IPS-11a (cell line): ENCODE data around the gene FIG4.
"Not testable (repeated sequence)": the region's sequence is repeated elsewhere in the genome, so short reads cannot be mapped to it uniquely, and the experiment has no call there.

Source experiments
- H3K4me3 ChIP-seq: one replicate; pipeline ENCODE4 v1.5.1; 2013; ENCODE audit warnings: low read depth, low read length, control low read depth

FIG4 gene

DNA sequence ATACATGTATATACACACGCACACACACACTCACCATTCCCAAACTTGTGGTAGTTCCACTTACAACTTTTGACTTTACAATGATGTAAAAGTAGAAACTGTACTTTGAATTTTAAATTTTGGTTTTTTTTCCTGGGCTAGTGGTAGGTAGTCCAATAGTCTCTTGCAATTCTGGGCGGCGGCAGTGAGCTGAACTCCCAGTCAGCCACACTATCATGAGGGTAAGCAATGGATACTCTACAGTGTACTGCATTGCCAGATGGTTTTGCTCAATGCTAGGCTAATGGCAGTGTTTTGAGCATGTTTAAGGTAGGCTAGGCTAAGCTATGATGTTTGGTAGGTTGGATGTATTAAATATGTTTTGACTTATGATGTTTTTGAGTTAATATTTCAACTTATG lies 150.8 kb downstream of the FIG4 start:
- no peak overlapping the region for H3K4me3 ChIP-seq

DNA sequence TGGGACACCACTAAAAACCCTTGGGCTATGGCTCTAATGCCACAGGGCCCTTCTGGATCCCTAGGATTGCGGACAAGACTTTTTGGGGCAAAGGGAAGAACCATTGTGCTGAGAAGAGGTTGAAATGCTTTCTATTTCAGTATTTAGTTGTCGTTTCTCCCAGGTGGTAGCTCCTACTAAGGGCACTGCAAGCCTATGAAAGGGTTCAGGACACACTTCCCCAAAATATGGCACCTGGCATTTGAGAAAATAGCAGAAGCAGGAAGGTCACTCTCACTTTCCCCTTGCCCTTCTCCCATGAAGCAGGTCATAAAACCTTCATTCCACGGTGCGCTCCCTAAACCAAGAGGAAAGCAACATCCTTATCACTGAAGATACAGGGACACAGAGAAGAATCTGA lies 161.6 kb downstream of the FIG4 start:
- H3K4me3 ChIP-seq = no peak overlapping the region

DNA sequence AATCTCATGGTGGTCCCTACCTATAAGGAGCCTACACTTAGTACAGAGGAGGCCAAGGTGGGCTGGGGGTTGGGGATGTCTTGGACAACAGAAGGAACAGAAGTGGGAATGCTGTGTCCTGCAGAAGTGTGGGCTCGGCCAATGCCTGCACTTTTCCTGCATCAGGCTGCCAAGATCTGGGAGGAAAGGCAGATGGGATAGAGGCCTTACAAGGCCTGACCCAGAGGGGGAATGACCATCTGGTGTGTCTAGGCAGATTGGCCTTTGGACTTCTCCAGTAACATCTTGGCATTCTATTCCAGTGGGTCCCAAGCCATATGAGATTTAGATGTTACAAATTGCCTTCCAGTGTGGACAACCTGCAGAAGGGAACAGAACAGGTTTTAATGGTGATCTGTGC lies 162.3 kb downstream of the FIG4 start:
- no peak overlapping the region for H3K4me3 ChIP-seq

DNA sequence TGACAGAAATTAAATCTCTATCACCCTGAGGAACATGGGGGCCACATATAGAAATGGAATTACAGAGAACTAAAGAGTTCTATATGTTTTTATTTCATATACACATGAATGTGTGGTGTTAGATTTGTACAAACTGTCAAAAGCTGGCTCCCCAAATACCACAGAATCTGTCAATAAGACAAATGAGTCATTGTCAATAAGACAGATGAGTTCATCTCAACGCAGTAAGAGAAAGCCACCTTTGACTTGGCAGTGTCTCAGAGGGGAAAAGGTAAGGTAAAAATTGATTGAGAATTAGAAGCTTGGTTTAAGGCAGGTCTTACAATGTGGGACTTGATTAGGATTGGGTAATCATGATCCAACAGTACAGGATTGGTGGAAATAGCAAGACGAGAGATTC lies 162.9 kb downstream of the FIG4 start:
- no peak overlapping the region for H3K4me3 ChIP-seq

DNA sequence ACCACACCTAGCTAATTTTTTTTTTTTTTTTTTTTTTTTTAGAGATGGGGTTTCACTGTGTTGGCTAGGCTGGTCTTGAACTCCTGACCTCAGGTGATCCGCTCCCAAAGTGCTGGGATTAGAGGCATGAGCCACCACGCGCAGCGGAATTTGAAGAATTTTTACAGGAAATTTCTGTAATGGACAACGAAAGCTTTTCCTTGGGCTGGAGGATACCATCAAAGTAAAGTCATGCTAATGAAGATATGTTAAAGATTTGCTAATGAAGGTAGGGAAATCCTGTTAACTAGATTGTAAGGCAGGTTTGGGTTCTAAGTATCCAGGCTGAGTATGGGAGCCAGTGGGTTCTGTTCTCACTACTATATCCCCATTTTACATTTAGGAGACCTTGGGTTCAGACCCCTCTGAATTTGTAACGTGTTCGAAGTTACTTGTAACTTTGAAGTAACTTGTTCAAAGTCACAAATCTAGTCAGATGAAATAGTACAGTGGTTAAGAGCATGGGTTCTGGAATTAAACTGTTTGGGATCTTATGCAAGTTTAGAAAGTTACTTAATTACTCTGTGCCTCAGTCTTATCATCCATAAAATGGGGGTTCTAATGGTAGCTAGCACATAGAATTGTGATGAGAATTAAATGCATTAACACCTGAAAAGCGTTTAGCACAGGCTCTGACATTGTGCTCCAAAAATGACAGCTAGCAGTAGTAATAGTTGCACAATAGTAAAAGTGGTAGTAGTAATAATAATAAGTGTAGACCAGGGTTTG lies 163.6 kb downstream of the FIG4 start:
- no peak overlapping the region for H3K4me3 ChIP-seq

DNA sequence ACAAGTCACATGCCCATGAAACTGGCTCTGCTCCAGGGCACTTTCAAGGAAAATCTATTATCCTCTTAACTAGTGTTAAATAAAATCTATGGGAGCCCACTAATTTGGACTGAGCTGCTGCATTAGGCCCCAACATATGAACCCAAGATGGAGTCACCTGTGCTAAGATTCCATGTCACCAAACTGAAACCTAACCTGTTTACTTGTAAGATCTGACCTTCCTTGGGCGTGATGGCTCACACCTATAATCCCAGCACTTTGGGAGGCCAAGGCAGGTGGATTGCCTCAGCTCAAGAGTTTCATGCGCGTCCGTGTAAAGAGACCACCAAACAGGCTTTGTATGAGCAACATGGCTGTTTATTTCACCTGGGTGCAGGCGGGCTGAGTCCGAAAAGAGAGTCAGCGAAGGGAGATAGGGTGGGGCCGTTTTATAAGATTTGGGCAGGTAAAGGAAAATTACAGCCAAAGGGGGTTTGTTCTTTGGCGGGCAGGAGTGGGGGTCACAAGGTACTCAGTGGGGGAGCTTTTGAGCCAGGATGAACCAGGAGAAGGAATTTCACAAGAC lies 164.5 kb downstream of the FIG4 start:
- not testable (repeated sequence) for H3K4me3 ChIP-seq

DNA sequence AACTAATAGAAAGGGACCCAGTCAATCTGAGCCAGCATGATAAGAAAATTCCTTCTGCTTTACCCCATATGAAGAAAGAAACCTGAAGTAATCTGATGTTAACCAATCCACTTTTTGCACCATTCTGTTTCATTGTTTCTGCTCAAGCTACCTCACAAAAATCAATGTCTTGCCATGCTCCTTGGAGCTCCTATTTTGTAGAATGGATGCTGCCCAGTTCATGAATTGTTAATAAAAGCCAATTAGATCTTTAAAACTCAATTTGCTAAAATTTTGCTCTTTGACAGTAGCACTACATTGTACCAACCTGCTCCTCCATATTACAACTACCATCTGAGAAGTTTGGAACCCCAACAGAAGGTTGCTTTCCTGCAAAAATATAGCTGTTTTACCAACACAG lies 170.8 kb downstream of the FIG4 start:
- H3K4me3 ChIP-seq = no peak overlapping the region

DNA sequence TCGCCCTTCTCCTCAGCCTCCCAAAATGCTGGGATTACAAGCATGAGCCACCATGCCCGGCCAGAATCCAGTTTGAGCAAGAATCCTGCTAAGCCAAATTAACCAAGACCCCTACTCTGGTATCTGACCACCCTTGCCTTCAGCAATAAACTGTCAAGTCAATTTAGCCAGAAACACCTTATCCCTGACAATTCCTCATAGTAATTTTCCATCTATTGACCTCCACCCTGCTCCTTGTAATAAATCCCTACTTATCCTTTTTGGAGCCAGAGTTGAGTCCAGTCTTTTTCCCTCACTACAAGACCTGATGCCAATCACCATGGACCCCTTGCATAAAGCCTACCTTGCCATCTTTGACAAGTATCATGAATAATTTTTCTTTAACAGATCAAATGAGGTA lies 173.0 kb downstream of the FIG4 start:
- H3K4me3 ChIP-seq = no peak overlapping the region

DNA sequence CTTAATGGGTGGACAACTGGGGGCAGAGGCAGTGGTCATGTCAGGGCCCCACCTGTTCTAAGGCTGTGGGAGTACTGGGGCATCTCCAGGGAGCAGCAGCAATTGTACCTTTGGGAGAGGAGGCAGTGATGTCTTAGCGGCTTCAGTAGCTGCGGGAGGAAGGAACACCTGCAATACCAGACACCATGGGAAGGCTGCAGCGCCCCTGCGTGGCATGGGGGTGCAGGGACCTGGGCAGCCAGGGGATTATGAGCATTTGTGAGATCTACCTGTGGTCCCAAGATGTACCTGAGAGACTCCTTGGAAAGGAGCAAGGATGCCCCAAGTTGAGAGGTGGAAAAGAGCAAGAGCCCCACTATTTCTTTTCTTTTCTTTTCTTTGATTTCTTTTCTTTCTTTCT lies 174.9 kb downstream of the FIG4 start:
- H3K4me3 ChIP-seq = no peak overlapping the region

DNA sequence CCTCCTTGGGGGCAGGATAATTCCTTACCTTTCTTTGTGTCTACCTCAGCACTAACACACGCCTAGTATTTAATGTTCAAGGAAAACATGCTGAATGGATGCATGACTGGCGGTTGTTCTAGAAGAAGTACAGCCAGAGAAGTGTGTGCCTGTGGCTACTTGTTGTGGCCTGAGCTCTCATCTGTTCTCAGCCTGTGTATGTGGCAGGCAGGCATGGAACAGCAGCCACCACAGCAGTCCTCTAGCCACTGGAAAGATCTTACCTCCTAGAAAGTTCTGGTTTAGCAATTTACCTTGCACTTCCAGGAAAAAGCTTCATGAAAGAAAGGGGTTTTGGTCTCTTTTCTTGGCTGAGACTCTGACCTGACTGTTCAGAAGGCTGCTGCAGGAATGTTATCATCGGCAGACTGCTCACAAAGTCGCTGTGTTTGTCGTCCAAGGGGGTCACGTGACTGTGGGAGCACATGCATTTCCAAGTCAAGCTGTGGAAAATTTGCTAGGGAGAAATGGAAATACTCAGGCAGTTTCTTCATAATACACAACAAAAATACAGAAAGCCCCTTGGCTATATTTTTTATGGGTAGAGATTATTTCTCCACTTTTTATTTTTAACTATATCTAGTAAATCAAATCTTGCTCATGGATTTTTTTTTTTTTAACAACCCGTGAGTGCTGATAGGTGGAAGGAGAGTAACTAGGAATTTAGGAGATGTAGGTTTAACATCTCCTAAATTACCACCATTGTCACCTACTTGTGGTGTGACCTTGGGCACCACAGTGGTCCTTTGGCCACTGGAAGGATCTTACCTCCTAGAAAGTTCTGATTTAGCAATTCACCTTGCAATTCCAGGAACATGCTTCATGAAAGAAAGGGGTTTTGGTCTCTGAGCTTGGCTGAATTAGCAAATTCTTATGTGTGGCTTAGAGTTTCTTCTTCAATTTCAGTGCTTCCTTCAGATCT lies 176.2 kb downstream of the FIG4 start:
- no peak overlapping the region for H3K4me3 ChIP-seq

DNA sequence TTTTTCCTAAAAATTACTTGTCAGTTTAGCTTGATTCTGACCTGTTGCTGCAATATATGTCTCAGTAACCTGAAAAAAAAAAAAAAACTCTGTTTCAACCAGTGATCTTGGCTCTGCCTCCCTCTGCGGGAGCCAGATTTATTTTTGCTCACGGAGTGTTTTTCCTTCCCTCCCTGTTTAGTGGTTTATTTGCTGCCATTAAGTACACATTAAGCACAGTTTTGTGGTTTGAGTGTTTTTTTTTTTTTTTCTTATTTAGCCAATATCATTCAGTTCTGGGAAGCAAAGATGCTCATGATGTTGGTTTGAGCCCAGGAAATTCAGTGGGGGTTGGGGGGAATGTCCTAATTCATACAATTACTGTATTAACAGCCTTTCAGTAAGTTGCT lies 176.9 kb downstream of the FIG4 start:
- H3K4me3 ChIP-seq = no peak overlapping the region

DNA sequence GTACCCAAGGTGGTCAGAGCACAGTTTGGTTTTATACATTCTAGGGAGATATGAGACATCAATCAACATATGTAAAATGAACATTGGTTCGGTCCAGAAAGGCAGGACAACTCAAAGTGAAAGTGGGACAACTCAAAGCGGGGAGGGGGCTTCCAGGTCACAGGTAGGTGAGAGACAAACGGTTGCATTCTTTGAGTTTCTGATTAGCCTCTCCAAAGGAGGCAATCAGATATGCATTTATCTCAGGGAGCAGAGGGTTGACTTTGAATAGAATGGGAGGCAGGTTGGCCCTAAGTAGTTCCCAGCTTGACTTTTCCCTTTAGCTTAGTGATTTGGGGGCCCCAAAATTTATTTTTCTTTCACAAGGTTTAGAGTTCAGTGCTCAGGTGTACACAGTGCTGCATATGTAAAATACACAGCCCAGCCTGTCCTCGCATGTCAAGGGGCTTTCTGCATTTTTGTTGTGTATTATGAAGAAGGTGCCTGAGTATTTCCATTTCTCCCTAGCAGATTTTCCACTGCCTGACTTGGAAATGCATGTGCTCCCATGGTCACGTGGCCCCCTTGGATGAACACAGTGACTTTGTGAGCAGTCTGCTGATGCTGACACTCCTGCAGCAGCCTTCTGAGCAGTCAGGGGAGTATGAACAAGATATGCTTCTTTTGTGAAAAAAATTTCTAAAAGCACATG lies 178.4 kb downstream of the FIG4 start:
- not testable (repeated sequence) for H3K4me3 ChIP-seq

DNA sequence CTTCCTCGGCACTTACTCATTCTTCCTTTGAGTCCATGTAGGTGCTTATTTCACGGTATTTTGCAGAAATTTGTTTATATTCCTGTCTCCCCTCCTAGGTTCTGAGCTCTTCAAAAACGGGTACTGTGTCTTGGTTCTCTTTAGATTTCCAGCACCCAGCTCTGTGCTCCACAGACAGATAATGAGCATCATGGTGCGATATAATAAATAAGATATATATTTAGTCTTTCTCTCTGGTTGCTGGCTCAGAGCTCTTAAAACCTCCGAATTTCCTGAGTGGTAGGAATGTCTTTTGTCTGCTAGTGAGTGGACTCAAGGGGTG lies 179.0 kb downstream of the FIG4 start:
- no peak overlapping the region for H3K4me3 ChIP-seq

DNA sequence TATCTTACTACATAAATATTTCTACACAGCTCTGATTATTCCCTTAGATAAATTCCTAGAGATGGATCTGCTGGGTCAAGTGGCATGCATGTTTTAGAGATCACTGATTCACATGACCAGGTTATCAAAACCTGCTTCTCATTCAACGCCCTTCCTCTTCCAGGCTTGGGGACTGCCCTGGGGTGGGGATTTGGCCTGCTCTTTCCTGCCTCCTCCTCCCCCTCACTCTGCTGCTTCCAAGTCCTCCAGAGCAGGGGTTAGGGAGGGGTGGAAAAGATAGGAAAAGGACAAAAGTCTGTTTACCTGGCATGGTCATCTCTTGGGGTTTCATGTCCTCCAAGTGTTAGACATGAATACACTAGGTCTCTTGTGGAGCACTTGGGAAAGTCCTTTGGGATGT lies 181.5 kb downstream of the FIG4 start:
- H3K4me3 ChIP-seq = no peak overlapping the region

DNA sequence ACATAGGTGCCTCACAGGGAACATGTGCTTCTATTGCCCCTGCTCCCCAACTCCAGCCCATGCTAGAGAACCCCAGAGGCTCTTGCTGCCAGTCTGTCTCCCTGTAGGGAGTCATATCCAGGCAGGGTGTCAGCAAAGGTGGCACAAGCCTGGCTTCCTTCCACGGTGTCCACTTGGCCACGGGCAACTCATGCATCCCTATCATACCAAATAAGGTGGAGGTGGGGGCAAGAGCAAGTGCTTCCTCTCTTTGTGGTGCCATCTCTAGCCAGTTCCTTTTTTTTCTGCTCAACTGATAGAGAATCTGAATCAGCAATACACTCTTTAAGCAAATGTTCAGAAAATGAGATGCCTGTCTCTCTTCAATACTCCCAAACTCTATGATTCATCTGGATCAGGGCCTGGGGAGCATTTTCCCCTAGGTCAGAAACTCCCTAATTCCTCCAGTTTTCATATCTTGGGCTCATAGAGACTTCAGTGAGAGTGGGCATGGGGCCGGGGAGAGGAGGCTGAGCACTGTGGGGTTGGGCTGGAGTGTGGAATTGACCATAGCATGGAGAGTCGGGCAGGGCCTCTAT lies 182.0 kb downstream of the FIG4 start:
- H3K4me3 ChIP-seq = no peak overlapping the region

DNA sequence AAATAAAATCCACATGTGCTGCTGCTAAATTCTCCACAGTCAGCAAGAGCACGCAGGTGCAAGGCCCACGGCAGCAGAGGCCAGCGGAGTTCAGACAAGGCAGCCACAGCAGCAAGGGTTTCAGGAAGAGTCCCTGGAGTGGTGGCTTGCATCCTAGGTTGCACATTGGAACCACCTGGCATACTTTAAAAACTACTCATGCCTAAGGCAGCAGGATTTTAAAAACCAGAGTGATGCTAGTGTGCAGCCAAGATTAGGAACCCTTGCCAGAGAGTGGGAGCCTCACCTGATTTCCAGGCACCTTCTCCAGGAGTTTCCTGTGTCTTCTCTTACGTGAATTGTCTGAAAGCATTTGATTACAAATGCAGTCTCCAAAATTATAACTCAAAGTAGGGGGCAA lies 183.0 kb downstream of the FIG4 start:
- H3K4me3 ChIP-seq = no peak overlapping the region

DNA sequence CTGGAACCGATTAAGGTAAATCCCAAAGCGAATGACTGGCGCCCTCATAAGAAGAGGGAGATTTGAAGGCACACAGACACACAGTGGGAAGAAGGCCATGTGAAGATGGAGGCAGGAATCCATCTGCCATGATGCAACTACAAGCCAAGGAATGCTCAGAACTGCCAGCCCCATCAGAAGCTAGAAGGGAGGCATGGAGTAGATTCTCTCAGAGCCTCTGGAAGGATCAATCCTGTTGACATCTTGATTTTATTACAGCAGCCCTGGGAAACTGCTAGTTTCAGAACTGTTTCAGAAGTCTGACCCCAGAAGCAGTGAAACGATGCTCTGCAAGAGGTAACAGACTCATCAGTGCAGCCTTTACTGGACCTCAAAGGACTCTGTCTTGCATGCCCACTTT lies 183.5 kb downstream of the FIG4 start:
- no peak overlapping the region for H3K4me3 ChIP-seq
